CD14-positive monocyte (primary cell): Measurements from ENCODE around the gene GALNT10. TPM values are rescaled to one million over a fixed set of nuclear protein-coding genes. Genes with fewer than 3 reads are reported as not detected.

ENCODE experiments used
- DNase-seq, 3 donors: peaks; one replicate each; pipeline ENCODE4 v3.0.0-alpha.2; 2011 to 2022
- H2AFZ ChIP-seq: 2 replicates; pipeline ENCODE4 v1.6.0; 2012; ENCODE audit warnings: mild to moderate bottlenecking, low read depth, low read length, inconsistent platforms; ENCODE audit not compliant: insufficient read depth, poor library complexity, severe bottlenecking
- H3K27ac ChIP-seq, 2 donors: 1 replicate in 1 of 2; 2 replicates in 1 of 2; pipeline ENCODE4 v1.5.1; 2012 to 2013; ENCODE audit warnings: low read length in 2 of 2, control low read depth in 1 of 2, inconsistent platforms in 1 of 2, low read depth in 1 of 2, mild to moderate bottlenecking in 1 of 2
- H3K27me3 ChIP-seq, 2 donors: one replicate each; pipeline versions ENCODE4 v1.6.0 to v1.6.1; 2011 to 2013; ENCODE audit warnings: low read length in 2 of 2; ENCODE audit not compliant: control insufficient read depth in 2 of 2, insufficient read depth in 2 of 2
- H3K36me3 ChIP-seq, 2 donors: replicated peaks in 1 of 2; 1 replicate in 1 of 2; 2 replicates in 1 of 2; pipeline versions ENCODE4 v1.5.1 to v1.6.1; 2012 to 2013; ENCODE audit warnings: low read length in 2 of 2, control low read depth in 1 of 2, inconsistent platforms in 1 of 2, mild to moderate bottlenecking in 1 of 2; ENCODE audit not compliant: insufficient read depth in 2 of 2, control insufficient read depth in 1 of 2
- H3K4me1 ChIP-seq, 2 donors: 1 replicate in 1 of 2; 2 replicates in 1 of 2; pipeline versions ENCODE4 v1.5.1 to v1.6.1; 2012 to 2013; ENCODE audit warnings: low read length in 2 of 2, control low read depth in 1 of 2, inconsistent platforms in 1 of 2, mild to moderate bottlenecking in 1 of 2, moderate library complexity in 1 of 2; ENCODE audit not compliant: insufficient read depth in 2 of 2, control insufficient read depth in 1 of 2
- H3K4me2 ChIP-seq: replicated peaks from 2 replicates; pipeline ENCODE3; 2012; ENCODE audit warnings: low read length, moderate library complexity, mild to moderate bottlenecking; ENCODE audit not compliant: poor library complexity, severe bottlenecking; ENCODE audit errors: extremely low read depth
- H3K4me3 ChIP-seq, 3 experiments: fragments of 200-600 bp in 1 of 3; sonication (generic) in 1 of 3; replicated peaks in 1 of 3; 1 replicate in 2 of 3; 2 replicates in 1 of 3; pipeline ENCODE4 v1.5.1; 2011 to 2013; ENCODE audit warnings: low read length in 3 of 3, mild to moderate bottlenecking in 3 of 3, control low read depth in 2 of 3, low read depth in 2 of 3, inconsistent platforms in 1 of 3, moderate library complexity in 1 of 3
- H3K79me2 ChIP-seq: 2 replicates; pipeline ENCODE4 v1.6.0; 2012; ENCODE audit warnings: mild to moderate bottlenecking, control low read depth, inconsistent platforms, low read length, moderate library complexity; ENCODE audit not compliant: insufficient read depth
- H3K9ac ChIP-seq: 2 replicates; pipeline ENCODE4 v1.6.0; 2017; ENCODE audit warnings: low read length, mild to moderate bottlenecking; ENCODE audit not compliant: insufficient read depth, poor library complexity, severe bottlenecking
- H3K9me3 ChIP-seq, 2 donors: replicated peaks in 1 of 2; 1 replicate in 1 of 2; 2 replicates in 1 of 2; pipeline versions ENCODE4 v1.5.1 to v1.6.1; 2012 to 2013; ENCODE audit warnings: low read length in 2 of 2, control low read depth in 1 of 2; ENCODE audit not compliant: control insufficient read depth in 1 of 2, insufficient read depth in 1 of 2
- H4K20me1 ChIP-seq: 2 replicates; pipeline ENCODE4 v1.6.0; 2012; ENCODE audit warnings: mild to moderate bottlenecking, low read length, control low read depth, moderate library complexity; ENCODE audit not compliant: insufficient read depth
- H3K27ac Mint-ChIP-seq, 7 donors: one replicate each; pipeline ENCODE4 v1.8.0; 2020; ENCODE audit warnings: mild to moderate bottlenecking in 7 of 7, mixed read lengths in 7 of 7, moderate library complexity in 6 of 7, inconsistent platforms in 2 of 7
- H3K27me3 Mint-ChIP-seq, 3 donors: one replicate each; pipeline ENCODE4 v1.8.0; 2021 to 2022; ENCODE audit warnings: low read depth in 3 of 3, mild to moderate bottlenecking in 3 of 3, mixed read lengths in 3 of 3, moderate library complexity in 3 of 3, inconsistent platforms in 1 of 3
- H3K36me3 Mint-ChIP-seq, 2 donors: one replicate each; pipeline ENCODE4 v1.8.0; 2020; ENCODE audit warnings: mixed read lengths in 2 of 2, inconsistent platforms in 1 of 2, mild to moderate bottlenecking in 1 of 2
- H3K4me1 Mint-ChIP-seq: one replicate; pipeline ENCODE4 v1.8.0; 2020; ENCODE audit warnings: mild to moderate bottlenecking, mixed read lengths
- H3K4me3 Mint-ChIP-seq, 2 donors: one replicate each; pipeline ENCODE4 v1.8.0; 2020; ENCODE audit warnings: mild to moderate bottlenecking in 2 of 2, mixed read lengths in 2 of 2, moderate library complexity in 1 of 2
- H3K9me3 Mint-ChIP-seq, 7 donors: one replicate each; pipeline ENCODE4 v1.8.0; 2020 to 2022; ENCODE audit warnings: mixed read lengths in 7 of 7, mild to moderate bottlenecking in 6 of 7, moderate library complexity in 6 of 7, inconsistent platforms in 2 of 7
- WGBS: methylation state at CpG from one replicate; pipeline ENCODE4 v1.1.5; 2013; ENCODE audit warnings: missing lambda C conversion rate; ENCODE audit not compliant: insufficient coverage; 5-methylcytosine and 5-hydroxymethylcytosine counted together
- intact Hi-C, 2 donors: fragments of 100-400 bp; cut with micrococcal nuclease; formaldehyde crosslinking; loops; one replicate each; pipeline versions ENCODE4 v1.15.0 to v1.15.1; 2023
- polyA plus RNA-seq, 3 donors: library from polyadenylated mRNA; depleted of rRNA in 1 of 3; unstranded in 2 of 3; stranded (reverse) in 1 of 3; fragments of 300-500 nt in 2 of 3; fragments of >200 nt in 1 of 3; fragmentation: Illumina TruSeq in 2 of 3; gene quantifications; 1 replicate in 2 of 3; 2 replicates in 1 of 3; pipeline ENCODE4 v1.2.3, GENCODE V29; 2012 to 2021
- TF ChIP-seq, protein P1 (sequence below): fragments of 200-600 bp; IDR thresholded peaks from one replicate; pipeline ENCODE4 v1.8.0; 2022; ENCODE audit warnings: antibody characterized with exemption, mild to moderate bottlenecking

GALNT10 gene
- polyA plus RNA-seq, 3 donors = 6.2 to 11.6 (median 7.3) TPM

DNA sequence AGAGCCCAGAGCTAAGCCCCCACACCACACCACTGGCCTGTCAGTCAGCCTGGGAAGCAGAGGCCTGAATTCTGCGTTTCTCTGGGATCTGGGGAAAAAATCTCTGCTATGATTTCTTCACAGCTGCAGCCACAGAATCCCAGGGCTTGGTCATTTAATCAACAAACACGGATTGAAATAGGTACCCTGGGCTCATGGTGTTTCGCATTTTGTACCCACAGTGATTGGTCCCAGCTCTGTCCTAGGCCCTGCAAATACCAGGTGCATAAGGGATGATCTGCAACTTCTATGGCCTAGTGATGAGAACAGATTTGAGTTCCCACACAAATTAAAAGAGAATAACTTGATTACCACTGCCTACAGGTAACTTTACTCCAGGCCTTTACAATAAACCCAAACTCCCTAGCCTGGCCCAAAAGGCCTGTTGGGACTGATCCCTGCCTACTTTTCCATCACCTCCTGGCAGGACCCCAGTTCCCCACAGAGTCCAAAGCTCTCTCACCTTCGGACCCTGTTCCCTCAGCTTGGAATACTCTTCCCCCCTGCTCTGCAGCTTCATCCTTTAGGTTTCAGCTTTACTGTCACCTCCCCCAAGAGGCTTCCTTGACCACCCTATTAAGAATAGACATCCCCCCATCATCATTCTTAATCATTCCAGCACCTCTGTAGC lies 240.6 kb downstream of the GALNT10 start:
- H3K4me2 ChIP-seq = no peak overlapping the region
- no peak overlapping the region for H2AFZ ChIP-seq
- TF ChIP-seq, protein P1, sequence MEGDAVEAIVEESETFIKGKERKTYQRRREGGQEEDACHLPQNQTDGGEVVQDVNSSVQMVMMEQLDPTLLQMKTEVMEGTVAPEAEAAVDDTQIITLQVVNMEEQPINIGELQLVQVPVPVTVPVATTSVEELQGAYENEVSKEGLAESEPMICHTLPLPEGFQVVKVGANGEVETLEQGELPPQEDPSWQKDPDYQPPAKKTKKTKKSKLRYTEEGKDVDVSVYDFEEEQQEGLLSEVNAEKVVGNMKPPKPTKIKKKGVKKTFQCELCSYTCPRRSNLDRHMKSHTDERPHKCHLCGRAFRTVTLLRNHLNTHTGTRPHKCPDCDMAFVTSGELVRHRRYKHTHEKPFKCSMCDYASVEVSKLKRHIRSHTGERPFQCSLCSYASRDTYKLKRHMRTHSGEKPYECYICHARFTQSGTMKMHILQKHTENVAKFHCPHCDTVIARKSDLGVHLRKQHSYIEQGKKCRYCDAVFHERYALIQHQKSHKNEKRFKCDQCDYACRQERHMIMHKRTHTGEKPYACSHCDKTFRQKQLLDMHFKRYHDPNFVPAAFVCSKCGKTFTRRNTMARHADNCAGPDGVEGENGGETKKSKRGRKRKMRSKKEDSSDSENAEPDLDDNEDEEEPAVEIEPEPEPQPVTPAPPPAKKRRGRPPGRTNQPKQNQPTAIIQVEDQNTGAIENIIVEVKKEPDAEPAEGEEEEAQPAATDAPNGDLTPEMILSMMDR = no peak
- no peak overlapping the region for H3K9ac ChIP-seq
- no peaks in the 10 kb centered on the region for H3K4me1 ChIP-seq
- Mint-ChIP-seq H3K9me3 (peaks cover 0 to 2% (median 0%) of the 10 kb centered on the region in 7 donors), H3K27me3 (peaks cover 0 to 3% (median 0%) of the 10 kb centered on the region in 3 donors), H3K4me1 (no peaks in the 10 kb centered on the region), H3K27ac (no peak overlapping the region), H3K4me3 (no peak overlapping the region), H3K36me3 (peaks cover 18 to 30% of the 10 kb centered on the region in 2 donors)
- no peaks in the 10 kb centered on the region for H3K27me3 ChIP-seq
- no peak for DNase-seq
- H3K27ac ChIP-seq = no peak overlapping the region
- H3K4me3 ChIP-seq = no peak overlapping the region
- intact Hi-C loops = no loop called here
- no peaks in the 10 kb centered on the region for H3K9me3 ChIP-seq
- 98% methylated on average over 4 of the region's 4 CpGs for WGBS
- H3K79me2 ChIP-seq = no peaks in the 10 kb centered on the region
- H4K20me1 ChIP-seq = no peaks in the 10 kb centered on the region
- peaks cover 4 to 15% of the 10 kb centered on the region in 2 donors for H3K36me3 ChIP-seq

DNA sequence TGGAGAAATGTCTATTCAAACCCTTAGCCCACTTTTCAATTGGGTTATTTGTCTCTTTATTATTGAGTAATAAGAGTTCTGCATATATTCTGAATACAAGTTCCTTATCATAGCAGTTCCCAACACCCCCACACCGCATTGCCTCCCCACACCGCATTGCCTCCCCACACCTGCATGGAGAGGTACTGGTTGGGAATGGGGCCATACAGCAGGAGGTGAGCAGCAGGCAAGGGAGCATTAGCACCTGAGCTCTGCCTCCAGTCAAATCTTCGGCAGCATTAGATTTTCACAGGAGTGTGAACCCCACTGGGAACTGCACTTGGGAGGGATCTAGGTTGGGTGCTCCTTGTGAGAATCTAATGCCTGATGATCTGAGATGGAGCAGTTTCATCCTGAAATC lies 244.7 kb downstream of the GALNT10 start:
- Histone ChIP-seq H3K4me2 (no peak overlapping the region), H3K79me2 (no peaks in the 10 kb centered on the region), H3K9me3 (no peaks in the 10 kb centered on the region), H3K27me3 (no peaks in the 10 kb centered on the region), H2AFZ (no peak overlapping the region), H3K4me3 (no peak overlapping the region), H3K4me1 (no peaks in the 10 kb centered on the region), H3K27ac (no peak overlapping the region), H3K9ac (no peak overlapping the region), H4K20me1 (no peaks in the 10 kb centered on the region), H3K36me3 (peaks cover 28 to 55% of the 10 kb centered on the region in 2 donors)
- no peak for DNase-seq
- peaks cover 0 to 3% (median 0%) of the 10 kb centered on the region in 3 donors for H3K27me3 Mint-ChIP-seq
- intact Hi-C loops = no loop called here
- H3K36me3 Mint-ChIP-seq = peaks cover 45 to 63% of the 10 kb centered on the region in 2 donors
- no peak overlapping the region for H3K27ac Mint-ChIP-seq
- H3K9me3 Mint-ChIP-seq = peaks cover 0 to 3% (median 0%) of the 10 kb centered on the region in 7 donors
- no peaks in the 10 kb centered on the region for H3K4me1 Mint-ChIP-seq
- TF ChIP-seq, protein P1 = no peak
- WGBS = 100% methylated on average over 1 of the region's 3 CpGs
- H3K4me3 Mint-ChIP-seq = no peak overlapping the region
